Keratinocyte (primary cell): ENCODE measurements around the gene SLC39A11. TPM values are rescaled to one million over a fixed set of nuclear protein-coding genes. Genes with fewer than 3 reads are reported as not detected.

ENCODE experiments used
- DNase-seq: peaks from one replicate; pipeline ENCODE4 v3.0.0-alpha.2; 2011; ENCODE audit warnings: low read depth, missing footprints, low spot score
- FAIRE-seq: peaks from 2 replicates; lab custom pipeline; 2011; peaks lifted over from hg19 to GRCh38; lab: Jason Lieb, UNC
- H2AFZ ChIP-seq: 2 replicates; pipeline ENCODE4 v1.6.0; 2012; ENCODE audit warnings: low read length, control low read depth, inconsistent platforms; ENCODE audit not compliant: control insufficient read depth
- H3K27ac ChIP-seq: 2 replicates; pipeline ENCODE4 v1.5.1; 2011; ENCODE audit warnings: low read length; ENCODE audit not compliant: control insufficient read depth, insufficient read depth
- H3K27me3 ChIP-seq: 3 replicates; pipeline ENCODE4 v1.6.0; 2011; ENCODE audit warnings: low read length; ENCODE audit not compliant: control insufficient read depth, insufficient read depth; ENCODE audit errors: extremely low read depth
- H3K36me3 ChIP-seq, 2 experiments: 2 replicates in 1 of 2; 3 replicates in 1 of 2; pipeline ENCODE4 v1.5.1; 2011; ENCODE audit warnings: low read length in 2 of 2, mild to moderate bottlenecking in 1 of 2; ENCODE audit not compliant: control insufficient read depth in 2 of 2, insufficient read depth in 2 of 2; ENCODE audit errors: extremely low read depth in 1 of 2
- H3K4me1 ChIP-seq: 3 replicates; pipeline ENCODE4 v1.5.1; 2011; ENCODE audit warnings: low read length; ENCODE audit not compliant: control insufficient read depth, insufficient read depth; ENCODE audit errors: extremely low read depth
- H3K4me2 ChIP-seq: 3 replicates; pipeline ENCODE4 v1.6.0; 2011; ENCODE audit warnings: low read depth, low read length; ENCODE audit not compliant: control insufficient read depth, insufficient read depth; ENCODE audit errors: extremely low read depth
- H3K4me3 ChIP-seq, 3 experiments: fragments of 200-600 bp in 1 of 3; sonication (generic) in 1 of 3; 2 replicates in 2 of 3; 3 replicates in 1 of 3; pipeline ENCODE4 v1.5.1; 2011 to 2016; ENCODE audit warnings: low read length in 3 of 3, mild to moderate bottlenecking in 3 of 3, control low read depth in 2 of 3, inconsistent platforms in 1 of 3, low read depth in 1 of 3, mixed read lengths in 1 of 3, mixed run types in 1 of 3, moderate library complexity in 1 of 3; ENCODE audit not compliant: control insufficient read depth in 2 of 3, insufficient read depth in 2 of 3; ENCODE audit errors: extremely low read depth in 1 of 3
- H3K79me2 ChIP-seq: 2 replicates; pipeline ENCODE4 v1.6.0; 2012; ENCODE audit warnings: low read length; ENCODE audit not compliant: control insufficient read depth, insufficient read depth
- H3K9ac ChIP-seq: 3 replicates; pipeline ENCODE4 v1.6.0; 2011; ENCODE audit warnings: low read length; ENCODE audit not compliant: control insufficient read depth, insufficient read depth; ENCODE audit errors: extremely low read depth
- H3K9me1 ChIP-seq: 3 replicates; pipeline ENCODE4 v1.6.0; 2011; ENCODE audit warnings: low read length; ENCODE audit not compliant: control insufficient read depth, insufficient read depth; ENCODE audit errors: extremely low read depth
- H3K9me3 ChIP-seq: 2 replicates; pipeline ENCODE4 v1.5.1; 2012; ENCODE audit warnings: low read depth, low read length; ENCODE audit not compliant: control insufficient read depth
- H4K20me1 ChIP-seq: 3 replicates; pipeline ENCODE4 v1.6.0; 2011; ENCODE audit warnings: low read length; ENCODE audit not compliant: control insufficient read depth, insufficient read depth; ENCODE audit errors: extremely low read depth
- CTCF ChIP-seq, 3 experiments: IDR thresholded peaks in 1 of 3; conservative IDR thresholded peaks in 1 of 3; optimal IDR thresholded peaks in 1 of 3; 2 replicates in 2 of 3; 3 replicates in 1 of 3; pipeline versions ENCODE3 to v1.5.1; 2011; ENCODE audit warnings: low read length in 3 of 3, mild to moderate bottlenecking in 3 of 3, moderate library complexity in 2 of 3, control low read depth in 1 of 3, inconsistent platforms in 1 of 3; ENCODE audit not compliant: insufficient read depth in 2 of 3; ENCODE audit errors: extremely low read depth in 1 of 3
- EZH2 ChIP-seq: IDR thresholded peaks from one replicate; pipeline ENCODE4 v1.6.1; 2012; ENCODE audit warnings: inconsistent platforms, mild to moderate bottlenecking, low read length, moderate library complexity
- dilution Hi-C: fragments of 300-500 bp; cut with MboI; formaldehyde crosslinking; loops from one replicate; pipeline ENCODE4 v1.7.0; 2020; ENCODE audit warnings: low sequenced_read_pairs; ENCODE audit not compliant: extremely low pct_ligation_motif_present
- polyA plus RNA-seq, 5 experiments: library from polyadenylated mRNA; depleted of rRNA in 3 of 5; stranded (reverse) in 3 of 5; stranded (forward) in 1 of 5; unstranded in 1 of 5; fragments of >200 nt; gene quantifications; 1 replicate in 1 of 5; 2 replicates in 3 of 5; 3 replicates in 1 of 5; pipeline versions ENCODE4 v1.2.1 to v1.2.3, GENCODE V29; 2011 to 2012; ENCODE audit warnings: missing spikeins in 2 of 5, low read depth in 1 of 5, low replicate concordance in 1 of 5

Gene SLC39A11
- polyA plus RNA-seq, 1 donor (not counting 4 experiments of a cell fraction or from before 2014, with no cell fraction given): 11.5 TPM

GRCh38 chr17:72643575-72644216 is 448.8 kb downstream of the SLC39A11 start:
- Histone ChIP-seq H3K4me3 (no peak overlapping the region), H3K27ac (no peak overlapping the region), H3K9ac (no peak overlapping the region), H3K4me2 (no peak overlapping the region), H3K36me3 (no peaks in the 10 kb centered on the region), H3K79me2 (no peaks in the 10 kb centered on the region), H3K27me3 (no peaks in the 10 kb centered on the region), H3K9me3 (no peaks in the 10 kb centered on the region), H4K20me1 (no peaks in the 10 kb centered on the region), H3K4me1 (peaks cover 12% of the 10 kb centered on the region), H3K9me1 (no peaks in the 10 kb centered on the region), H2AFZ (no peak overlapping the region)
- no peak for TF ChIP-seq EZH2
- FAIRE-seq: no peak
- DNase-seq: no peak
- dilution Hi-C loops: no loop called here

GRCh38 chr17:72642720-72643119 is 449.8 kb downstream of the SLC39A11 start:
- H3K4me1 ChIP-seq: peaks cover 12% of the 10 kb centered on the region
- no peak overlapping the region for H3K27ac ChIP-seq
- FAIRE-seq (no peak), DNase-seq (no peak)
- no peak overlapping the region for H3K4me2 ChIP-seq
- no peak overlapping the region for H3K4me3 ChIP-seq
- no peaks in the 10 kb centered on the region for H3K79me2 ChIP-seq
- TF ChIP-seq CTCF (optimal IDR thresholded peaks at IDR 0.05 in 1 of 3, IDR thresholded peaks at IDR 0.05 in 1 of 3, conservative IDR thresholded peaks at IDR 0.05 in 1 of 3; ENCODE audit: extremely low read depth in 1 of 3, insufficient read depth in 2 of 3, low read length in 3 of 3) (no peak), EZH2 (no peak)
- no peaks in the 10 kb centered on the region for H3K9me1 ChIP-seq
- no peak overlapping the region for H2AFZ ChIP-seq
- no peaks in the 10 kb centered on the region for H3K27me3 ChIP-seq
- no peaks in the 10 kb centered on the region for H3K9me3 ChIP-seq
- no peak overlapping the region for H3K9ac ChIP-seq
- no peaks in the 10 kb centered on the region for H3K36me3 ChIP-seq
- no peaks in the 10 kb centered on the region for H4K20me1 ChIP-seq
- dilution Hi-C loops: no loop called here
